CD4-positive, alpha-beta T cell treated with Interleukin-6 for 4 hours (primary cell): Measurements from ENCODE around the gene MYNN.

Experiments used
- DNase-seq: peaks from one replicate; pipeline ENCODE4 v3.0.0-alpha.2; 2020; ENCODE audit warnings: mixed read lengths

Gene MYNN

GRCh38 chr3:169836078-169836941, 63.1 kb downstream of the MYNN start:
- no peak for DNase-seq

GRCh38 chr3:169836942-169837275, 63.7 kb downstream of the MYNN start:
- no peak for DNase-seq

GRCh38 chr3:169838511-169839030, 65.4 kb downstream of the MYNN start:
- no peak for DNase-seq
